Endodermal cell (in vitro differentiated cells): ENCODE data around the gene MBNL3. TPM values are rescaled to one million over a fixed set of nuclear protein-coding genes. Genes with fewer than 3 reads are reported as not detected.

Experiments
- DNase-seq: peaks from one replicate; pipeline ENCODE4 v3.0.0-alpha.2; 2017
- H3K27ac ChIP-seq: 2 replicates; pipeline ENCODE4 v1.5.1; 2013; ENCODE audit warnings: mild to moderate bottlenecking, low read depth, low read length, moderate library complexity
- H3K27me3 ChIP-seq: 2 replicates; pipeline ENCODE4 v1.6.1; 2013; ENCODE audit warnings: mild to moderate bottlenecking, low read length, moderate library complexity; ENCODE audit not compliant: insufficient read depth, control insufficient read depth, poor library complexity, severe bottlenecking
- H3K36me3 ChIP-seq: 2 replicates; pipeline ENCODE4 v1.7.0; 2013; ENCODE audit warnings: mild to moderate bottlenecking, low read length, moderate library complexity; ENCODE audit not compliant: control insufficient read depth, insufficient read depth
- H3K4me1 ChIP-seq: one replicate; pipeline ENCODE4 v1.7.0; 2013; ENCODE audit warnings: low read length; ENCODE audit not compliant: control insufficient read depth, insufficient read depth
- H3K4me3 ChIP-seq: 2 replicates; pipeline ENCODE4 v1.5.1; 2013; ENCODE audit warnings: mild to moderate bottlenecking, low read length, moderate library complexity
- H3K9ac ChIP-seq: 2 replicates; pipeline ENCODE4 v1.6.1; 2013; ENCODE audit warnings: mild to moderate bottlenecking, low read length, moderate library complexity; ENCODE audit not compliant: poor library complexity, severe bottlenecking; ENCODE audit errors: extremely low read depth
- H3K9me3 ChIP-seq: 2 replicates; pipeline ENCODE4 v1.6.1; 2013; ENCODE audit warnings: mild to moderate bottlenecking, low read length, moderate library complexity; ENCODE audit not compliant: control insufficient read depth
- H3K27ac Mint-ChIP-seq: 2 replicates; pipeline ENCODE4 v1.8.0; 2020; ENCODE audit warnings: mixed read lengths
- H3K27me3 Mint-ChIP-seq: 2 replicates; pipeline ENCODE4 v1.8.0; 2021; ENCODE audit warnings: mild to moderate bottlenecking, mixed read lengths; ENCODE audit not compliant: insufficient read depth
- H3K36me3 Mint-ChIP-seq: 2 replicates; pipeline ENCODE4 v1.8.0; 2020; ENCODE audit warnings: low read depth, mixed read lengths
- H3K4me1 Mint-ChIP-seq: 2 replicates; pipeline ENCODE4 v1.8.0; 2020; ENCODE audit warnings: mixed read lengths
- H3K4me3 Mint-ChIP-seq: 2 replicates; pipeline ENCODE4 v1.8.0; 2020; ENCODE audit warnings: mild to moderate bottlenecking, moderate library complexity, mixed read lengths
- H3K9me3 Mint-ChIP-seq: 2 replicates; pipeline ENCODE4 v1.8.0; 2020; ENCODE audit warnings: mild to moderate bottlenecking, mixed read lengths
- CTCF ChIP-seq: fragments of 200-600 bp; sonication (generic); conservative IDR thresholded peaks from 2 replicates; pipeline ENCODE4 v1.5.0; 2021; ENCODE audit warnings: antibody characterized with exemption, mild to moderate bottlenecking
- WGBS, 2 experiments: methylation state at CpG; one replicate each; pipeline versions ENCODE4 v1.1.5 to v1.1.7; 2013; ENCODE audit warnings: missing lambda C conversion rate in 2 of 2, mixed read lengths in 1 of 2; ENCODE audit not compliant: insufficient coverage in 1 of 2, insufficient read length in 1 of 2; 5-methylcytosine and 5-hydroxymethylcytosine counted together
- total RNA-seq, 2 donors: library from RNA; stranded (reverse); fragmentation: NEBNext Ultra II Directional in 1 of 2; extraction: Animal tissue kit (Norgen Biotek cat#: 25700) in 1 of 2; gene quantifications; 2 replicates in 1 of 2; 3 replicates in 1 of 2; pipeline ENCODE4 v1.2.1, GENCODE V29; 2021

Gene MBNL3
- total RNA-seq, 2 donors from 2014 or later: 17.0 to 33.4 TPM

- no peak for TF ChIP-seq CTCF
- no peak overlapping the region for H3K4me3 Mint-ChIP-seq
Observed at GRCh38 chrX:132518401-132518800, 29.6 kb upstream of the MBNL3 start.

GRCh38 chrX:132508834-132509233 is 20.0 kb upstream of the MBNL3 start:
- TF ChIP-seq CTCF: no peak
- no CpG with 5 or more reads among the region's 2 CpGs for WGBS, 2 experiments
- H3K4me1 Mint-ChIP-seq: no peaks in the 10 kb centered on the region

More at GRCh38 chrX:132518401-132518800, 29.6 kb upstream of the MBNL3 start:
- H3K4me3 ChIP-seq: no peak overlapping the region
- Mint-ChIP-seq H3K27me3 (peaks cover 6% of the 10 kb centered on the region), H3K4me1 (peaks cover 5% of the 10 kb centered on the region), H3K36me3 (no peaks in the 10 kb centered on the region), H3K27ac (no peak overlapping the region), H3K9me3 (no peaks in the 10 kb centered on the region)
- H3K27ac ChIP-seq: no peak overlapping the region
- DNase-seq: no peak
- no peak overlapping the region for H3K9ac ChIP-seq
- no peaks in the 10 kb centered on the region for H3K4me1 ChIP-seq
- no peaks in the 10 kb centered on the region for H3K9me3 ChIP-seq
- H3K36me3 ChIP-seq: no peaks in the 10 kb centered on the region
- WGBS, 2 experiments: 100% methylated on average over 1 of the region's 1 CpG
- H3K27me3 ChIP-seq: no peaks in the 10 kb centered on the region

GRCh38 chrX:132505116-132505515 is 16.3 kb upstream of the MBNL3 start:
- no peaks in the 10 kb centered on the region for H3K36me3 Mint-ChIP-seq
- peak; percentile 32 for TF ChIP-seq CTCF

More at GRCh38 chrX:132508834-132509233, 20.0 kb upstream of the MBNL3 start:
- no peak for DNase-seq
- no peak overlapping the region for H3K4me3 Mint-ChIP-seq
- no peaks in the 10 kb centered on the region for H3K4me1 ChIP-seq
- no peaks in the 10 kb centered on the region for H3K9me3 ChIP-seq
- H3K9me3 Mint-ChIP-seq: no peaks in the 10 kb centered on the region
- no peak overlapping the region for H3K27ac ChIP-seq
- H3K36me3 ChIP-seq: no peaks in the 10 kb centered on the region
- no peak overlapping the region for H3K9ac ChIP-seq
- H3K27me3 Mint-ChIP-seq: peaks cover 12% of the 10 kb centered on the region
- H3K36me3 Mint-ChIP-seq: no peaks in the 10 kb centered on the region
- no peak overlapping the region for H3K27ac Mint-ChIP-seq
- H3K27me3 ChIP-seq: no peaks in the 10 kb centered on the region
- no peak overlapping the region for H3K4me3 ChIP-seq

More at GRCh38 chrX:132505116-132505515, 16.3 kb upstream of the MBNL3 start:
- Histone ChIP-seq H3K27ac (no peak overlapping the region), H3K9ac (no peak overlapping the region), H3K4me1 (no peaks in the 10 kb centered on the region), H3K9me3 (no peaks in the 10 kb centered on the region), H3K4me3 (no peak overlapping the region), H3K36me3 (no peaks in the 10 kb centered on the region), H3K27me3 (no peaks in the 10 kb centered on the region)
- no peak overlapping the region for H3K4me3 Mint-ChIP-seq
- H3K4me1 Mint-ChIP-seq: no peaks in the 10 kb centered on the region
- DNase-seq: no peak
- no peaks in the 10 kb centered on the region for H3K27me3 Mint-ChIP-seq
- H3K27ac Mint-ChIP-seq: no peak overlapping the region
- WGBS, 2 experiments: 84 to 86% methylated on average over 2 to 3 of the region's 3 CpGs
- H3K9me3 Mint-ChIP-seq: no peaks in the 10 kb centered on the region
